M059J (cell line): ENCODE data around the gene TBPL1. TPM values are rescaled to one million over a fixed set of nuclear protein-coding genes. Genes with fewer than 3 reads are reported as not detected.

ENCODE experiments used
- DNase-seq: peaks from one replicate; pipeline ENCODE4 v3.0.0-alpha.2; 2012; ENCODE audit warnings: low read depth
- total RNA-seq: library from RNA; depleted of rRNA; stranded (reverse); fragments of >200 nt; shearing (Covaris generic); gene quantifications from 2 replicates; pipeline ENCODE4 v1.2.3, GENCODE V29; 2014

TBPL1 gene
- total RNA-seq, 1 experiment from 2014 or later = 56.6 TPM

DNA sequence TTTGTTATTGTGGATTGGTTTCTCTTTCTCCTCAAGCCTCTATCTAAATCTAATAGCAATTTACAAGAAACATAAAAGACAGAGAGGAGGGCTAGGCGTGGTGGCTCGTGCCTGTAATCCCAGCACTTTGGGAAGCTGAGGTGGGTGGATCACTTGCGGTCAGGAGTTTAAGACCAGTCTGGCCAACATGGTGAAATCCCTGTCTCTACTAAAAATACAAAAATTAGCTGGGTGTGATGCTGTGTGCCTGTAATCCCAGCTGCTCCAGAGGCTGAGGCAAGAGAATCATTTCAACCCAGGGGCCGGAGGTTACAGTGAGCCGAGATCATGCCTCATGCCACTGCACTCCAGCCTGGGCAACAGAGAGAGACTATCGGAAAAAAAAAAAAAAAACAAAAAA, 52.8 kb downstream of the TBPL1 start:
- DNase-seq = no peak

- no peak for DNase-seq
These were observed 54.1 kb downstream of the TBPL1 start for GRCh38 chr6:134007077-134007476.

DNA sequence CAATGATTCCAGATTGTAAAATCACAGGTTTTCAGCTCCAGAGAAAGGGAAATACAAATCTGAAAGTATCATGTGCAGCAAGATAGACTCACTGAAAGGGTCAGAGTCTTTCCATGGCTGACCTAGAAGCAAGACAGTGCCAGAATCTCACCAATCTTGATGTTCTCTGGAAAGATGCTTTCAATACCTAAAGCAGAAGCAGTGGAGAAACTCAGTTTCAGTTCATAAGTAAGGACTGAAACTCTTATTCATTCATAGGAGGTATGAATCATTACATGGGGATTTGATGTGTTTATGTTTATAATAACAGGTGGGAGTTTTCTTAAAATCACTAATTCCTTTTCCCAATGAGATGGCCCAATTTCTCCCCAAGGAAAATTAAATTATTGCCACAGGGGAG, 56.9 kb downstream of the TBPL1 start:
- DNase-seq = no peak

- DNase-seq = no peak
These were observed 57.4 kb downstream of the TBPL1 start for GRCh38 chr6:134010400-134010799.

DNA sequence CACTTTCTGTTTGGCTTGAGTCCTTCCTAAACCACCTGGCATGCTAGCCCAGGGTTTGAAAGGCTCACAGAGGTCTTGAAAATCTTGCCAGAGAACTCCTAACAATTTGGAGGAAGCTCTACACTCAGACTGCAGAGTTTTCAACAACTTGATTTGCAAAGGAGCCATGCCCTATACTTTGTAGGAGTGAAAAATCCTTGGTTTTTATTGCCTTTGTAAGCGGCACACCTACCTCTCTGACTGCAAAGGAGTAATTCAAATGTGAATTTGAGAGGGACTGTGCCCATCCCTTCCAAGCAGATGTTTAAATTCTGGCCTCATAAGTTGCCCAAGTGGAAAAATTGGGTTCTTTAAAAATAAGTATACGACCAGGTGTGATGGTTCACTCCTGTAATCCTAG, 58.0 kb downstream of the TBPL1 start:
- no peak for DNase-seq

DNA sequence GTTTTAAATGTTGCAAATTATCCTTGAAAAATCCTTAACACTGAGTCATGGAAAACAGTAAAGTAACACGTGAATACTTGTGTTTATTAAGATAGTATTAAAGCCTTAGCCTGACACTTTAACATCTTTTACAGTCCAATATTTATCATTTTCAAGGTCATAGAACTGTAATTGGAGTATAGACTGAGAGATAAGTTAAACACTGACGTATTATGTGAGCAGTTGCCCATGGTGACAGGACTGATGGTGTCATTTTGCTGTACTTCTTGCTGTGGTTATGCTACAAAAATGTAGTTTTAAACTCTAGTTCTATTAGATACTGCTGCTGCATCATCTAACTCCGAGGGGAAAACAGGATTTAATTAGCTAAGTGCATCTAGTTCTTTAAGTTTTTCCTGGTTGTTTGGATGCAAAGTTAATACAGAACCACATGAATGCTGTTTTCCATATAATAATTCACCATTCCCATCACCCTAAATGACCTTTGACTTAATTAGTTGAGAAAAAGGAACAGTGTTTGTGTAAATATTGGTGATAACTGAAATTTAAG, 61.6 kb downstream of the TBPL1 start:
- no peak for DNase-seq

- peak; percentile 31 for DNase-seq
These were observed 62.9 kb downstream of the TBPL1 start for GRCh38 chr6:134015719-134016557.

DNA sequence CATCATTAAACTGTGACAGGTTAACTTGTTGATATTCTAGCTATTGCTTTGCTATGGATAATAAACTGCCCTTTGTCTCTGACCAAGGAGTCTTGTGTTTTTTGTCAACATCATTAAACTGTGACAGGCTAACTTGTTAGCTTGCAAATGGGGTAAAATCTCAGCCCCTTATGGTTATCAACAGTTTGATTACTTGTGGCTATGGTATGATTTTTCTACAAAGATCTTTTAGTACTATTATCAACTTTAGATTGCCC, 63.5 kb downstream of the TBPL1 start:
- no peak for DNase-seq

GRCh38 chr6:134020071-134020470, 67.0 kb downstream of the TBPL1 start:
- DNase-seq = no peak

DNA sequence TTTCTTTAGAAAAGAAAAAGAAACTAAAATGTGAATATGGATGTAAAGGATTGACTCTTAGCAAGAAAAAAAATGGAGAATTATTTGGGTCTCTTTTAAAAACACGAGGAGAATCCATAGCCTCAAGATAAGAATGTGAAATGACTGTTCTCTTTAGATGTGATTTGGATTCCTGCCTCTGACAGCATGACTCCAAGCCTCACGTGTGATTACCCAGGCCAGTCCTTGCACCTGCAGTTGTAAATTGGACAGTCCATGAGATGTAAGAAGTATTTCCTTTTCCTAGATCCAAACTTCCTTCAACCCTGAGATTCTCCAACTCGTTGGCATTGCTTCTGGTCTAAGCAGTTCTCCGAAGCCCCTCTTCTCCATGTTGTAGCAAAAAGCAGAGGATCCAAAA, 67.5 kb downstream of the TBPL1 start:
- DNase-seq = no peak

- no peak for DNase-seq
These were observed 67.9 kb downstream of the TBPL1 start for GRCh38 chr6:134020968-134021367.

DNA sequence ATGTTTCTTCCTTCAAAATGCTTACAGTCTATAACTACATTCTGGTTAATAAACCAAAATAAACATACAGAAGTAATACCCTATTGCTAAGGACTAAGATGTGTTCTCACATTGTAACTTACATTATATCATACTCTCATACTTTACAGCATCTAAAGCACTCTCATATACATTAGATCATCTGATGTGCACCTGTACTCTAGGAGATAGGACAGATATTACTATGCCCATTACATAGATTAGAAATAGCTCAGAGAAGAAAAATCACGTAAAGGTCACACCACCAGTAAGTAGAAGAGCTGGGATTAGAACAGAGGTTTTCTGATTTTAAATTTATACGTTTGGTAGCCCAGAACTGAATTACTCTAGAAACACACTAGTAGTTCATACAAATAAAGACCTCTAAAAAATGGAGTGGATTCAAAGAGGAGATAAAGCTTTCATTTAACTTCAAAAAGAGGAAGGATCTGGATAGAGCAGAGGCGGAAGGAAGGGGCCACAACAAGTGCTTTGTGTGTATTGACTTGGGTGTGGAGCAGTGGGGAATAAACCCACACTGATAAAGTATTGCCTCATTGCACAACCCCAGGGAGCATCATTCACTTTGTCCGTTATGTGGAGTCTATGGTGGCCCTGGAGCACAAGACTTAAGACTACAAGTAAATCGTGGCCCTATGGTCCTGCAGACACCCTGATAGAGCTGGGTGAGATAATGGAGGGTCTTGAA, 68.5 kb downstream of the TBPL1 start:
- no peak for DNase-seq

- no peak for DNase-seq
These were observed 69.6 kb downstream of the TBPL1 start for GRCh38 chr6:134022650-134023049.

- DNase-seq = peak; percentile 87
These were observed 73.6 kb downstream of the TBPL1 start for GRCh38 chr6:134026597-134026996.

DNA sequence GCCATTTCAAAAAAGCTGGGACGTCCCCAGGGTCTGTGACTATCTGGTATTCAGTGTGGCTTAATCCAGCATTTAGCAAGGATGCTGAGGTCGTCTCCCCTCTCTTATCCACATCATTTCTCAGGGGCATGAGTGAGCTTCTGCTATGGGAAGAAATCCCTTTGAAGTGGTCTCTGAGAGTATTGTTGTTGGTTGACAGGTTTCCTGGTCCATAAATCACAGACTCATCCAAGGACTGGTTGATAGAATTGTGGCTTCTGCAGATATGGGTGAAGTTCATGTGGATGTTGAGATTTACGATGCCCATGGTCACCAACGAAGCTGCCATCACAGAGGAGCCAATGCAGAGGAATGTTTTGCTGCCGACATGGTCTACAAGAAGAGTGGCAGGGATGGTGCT, 75.4 kb downstream of the TBPL1 start:
- peak; percentile 31 for DNase-seq

- peak; percentile 95 for DNase-seq
These were observed 76.8 kb downstream of the TBPL1 start for GRCh38 chr6:134029495-134030455.

DNA sequence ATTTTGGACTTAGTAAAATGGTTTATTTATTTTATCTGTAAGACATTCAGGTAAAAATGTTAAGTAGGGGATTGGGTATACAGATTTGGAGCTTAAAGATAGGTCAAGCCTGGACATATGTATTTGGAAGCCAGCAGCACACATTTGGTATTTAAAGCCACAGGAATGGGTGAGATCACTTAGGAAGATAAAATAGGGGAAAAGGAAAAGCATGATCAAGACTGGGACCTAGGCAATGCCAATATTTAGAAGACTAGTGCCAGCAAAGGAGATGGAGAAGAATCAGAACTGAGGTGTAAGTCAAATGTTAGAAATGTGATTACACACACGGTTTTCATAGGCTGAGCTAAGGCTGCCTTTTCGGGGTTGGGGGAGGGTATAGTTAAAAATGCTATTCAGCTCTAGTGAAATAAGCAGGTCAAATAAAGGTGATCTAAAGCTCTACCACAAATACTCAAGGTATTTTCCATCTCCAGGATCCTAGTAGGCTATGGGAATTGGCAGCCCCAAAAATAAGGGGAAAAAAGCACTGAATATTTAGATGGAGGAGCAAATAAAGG, 78.8 kb downstream of the TBPL1 start:
- DNase-seq = peak; percentile 81

GRCh38 chr6:134034478-134034877, 81.5 kb downstream of the TBPL1 start:
- DNase-seq = no peak

- peak; percentile 65 for DNase-seq
These were observed 82.2 kb downstream of the TBPL1 start for GRCh38 chr6:134034961-134035822.

GRCh38 chr6:134035823-134036296, 82.8 kb downstream of the TBPL1 start:
- DNase-seq = peak; percentile 92

GRCh38 chr6:134039116-134039515, 86.1 kb downstream of the TBPL1 start:
- DNase-seq = no peak
